NCI-H748 treated with DMSO at 0.1 percent for 48 hours (cell line): ENCODE data around the gene VPS13D.
"Not testable (repeated sequence)": the region's sequence is repeated elsewhere in the genome, so short reads cannot be mapped to it uniquely, and the experiment has no call there.

Source experiments
- DNase-seq: peaks from one replicate; lab custom pipeline; 2025; lab: John Stamatoyannopoulos, UW

VPS13D gene

DNA sequence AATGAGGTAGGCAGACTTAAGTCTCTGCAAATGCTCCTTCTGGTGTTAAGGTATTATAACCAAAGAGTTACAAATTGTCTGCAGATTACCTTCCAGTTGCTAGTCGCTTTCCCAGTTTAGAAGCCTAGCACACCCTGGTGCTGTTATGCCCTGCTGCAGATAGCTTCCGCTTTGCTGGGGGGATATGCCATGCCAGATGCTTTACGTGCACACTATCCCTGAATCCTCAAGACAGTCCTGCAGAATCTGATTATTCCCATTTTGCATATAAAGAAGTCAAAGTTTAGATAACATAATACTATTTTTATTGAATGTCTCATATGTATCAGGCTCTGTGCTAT, 221.7 kb downstream of the VPS13D start:
- DNase-seq = no peak

DNA sequence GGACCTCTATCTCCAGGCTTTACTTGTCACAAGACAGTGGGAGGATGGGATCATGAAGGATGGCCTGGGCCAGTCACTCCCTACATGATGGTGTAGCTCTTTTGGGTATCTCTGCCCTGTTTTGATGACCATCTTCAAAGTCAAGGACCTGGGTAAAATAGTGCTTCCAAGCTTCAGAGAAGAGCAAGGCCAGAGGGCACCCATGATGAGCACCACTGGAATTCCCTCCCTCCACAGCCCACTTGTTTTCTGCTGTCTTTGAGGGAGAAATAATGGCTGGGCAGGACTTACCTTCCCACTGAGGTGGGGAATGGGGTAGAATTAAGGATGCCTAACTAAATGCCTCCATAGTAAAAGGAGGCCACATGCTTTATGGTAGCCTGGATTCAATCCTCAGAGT, 222.4 kb downstream of the VPS13D start:
- DNase-seq = no peak

DNA sequence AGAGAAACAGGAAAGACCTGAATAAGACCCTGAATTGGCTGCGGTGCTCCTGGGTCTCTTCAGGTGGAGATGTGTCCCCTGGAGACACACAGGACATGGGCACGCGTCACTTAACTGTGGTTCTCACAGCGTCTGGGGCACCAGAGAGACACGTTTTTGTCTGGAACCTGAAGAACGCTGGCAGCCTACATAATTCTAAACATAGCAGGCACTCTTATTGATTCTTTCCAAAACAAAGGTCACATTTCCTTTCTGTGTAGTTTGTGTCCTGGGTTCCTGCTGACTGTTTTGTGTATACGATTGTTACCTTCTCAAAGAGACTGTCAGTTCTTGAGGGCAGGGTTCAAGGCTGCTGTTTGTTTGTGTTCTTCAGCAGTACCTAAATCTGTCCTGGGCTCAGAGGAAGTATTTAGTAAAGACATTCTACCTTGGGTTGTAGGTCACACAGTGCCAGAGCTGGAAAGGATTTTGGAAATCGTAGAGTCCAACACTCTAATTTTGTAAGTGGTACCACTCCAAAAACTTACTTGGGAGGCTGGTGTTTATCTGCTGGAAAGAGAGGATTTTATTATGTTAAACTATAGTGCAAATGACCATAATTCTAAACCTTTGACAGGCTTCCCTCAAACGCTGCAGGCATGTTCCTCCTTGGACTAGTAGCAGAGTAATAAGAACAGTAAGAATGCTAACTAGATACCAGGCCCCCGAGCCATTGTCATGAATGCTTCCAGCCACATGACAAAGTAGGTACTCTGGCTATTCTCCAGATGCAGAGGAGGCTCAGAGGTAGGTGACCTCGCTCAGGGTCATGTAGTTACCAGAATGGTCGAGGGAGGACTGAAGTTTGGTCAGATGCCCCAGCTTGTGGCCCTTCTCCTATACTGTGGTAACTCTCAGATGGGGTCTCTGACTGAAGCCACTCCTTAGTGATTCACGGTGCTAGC, 223.8 kb downstream of the VPS13D start:
- DNase-seq = no peak

DNA sequence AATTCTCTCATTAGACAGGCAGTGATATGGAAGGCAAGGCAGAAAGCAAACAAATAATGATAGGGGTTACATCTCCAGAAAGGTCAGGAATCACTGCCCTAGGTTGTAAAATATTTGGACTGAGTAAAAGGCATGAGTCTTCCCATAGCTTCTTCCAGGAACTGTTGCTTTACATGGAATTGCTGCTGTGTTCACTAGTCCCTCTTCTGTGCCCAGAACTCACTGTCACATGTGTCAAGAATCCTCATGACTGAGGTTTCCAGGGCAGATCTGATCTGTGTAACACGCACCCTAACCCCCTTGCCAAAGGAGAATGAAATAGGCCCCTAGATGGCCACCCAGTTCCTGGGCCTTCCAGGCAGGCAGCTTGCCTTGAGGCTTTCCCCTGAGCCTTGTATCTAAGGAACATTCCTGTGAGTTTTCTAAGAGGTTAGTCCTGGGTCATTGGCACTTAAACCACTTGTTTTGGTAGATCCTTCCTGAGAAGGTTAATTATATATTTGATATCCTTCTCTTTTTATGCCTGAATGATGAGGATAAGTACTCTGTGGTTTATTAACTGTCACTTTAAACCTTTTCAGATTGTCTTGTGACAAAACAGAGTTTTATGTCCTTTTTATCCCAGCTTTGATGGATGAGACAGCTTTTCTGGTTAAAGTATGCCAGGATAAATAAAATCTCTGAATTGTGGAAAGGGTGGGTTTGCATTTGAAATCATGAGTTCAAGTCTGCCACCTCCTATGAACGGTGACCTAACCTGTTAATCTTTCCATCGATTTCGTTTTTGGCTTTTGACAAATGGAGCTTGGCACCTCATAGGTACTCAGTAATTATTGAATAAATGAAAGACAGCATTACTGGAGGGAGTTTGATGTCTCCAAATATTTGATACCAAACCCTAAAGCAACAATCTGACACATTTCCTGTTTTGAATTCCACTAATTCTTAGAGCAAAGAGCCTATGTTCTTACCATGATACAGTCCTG, 224.9 kb downstream of the VPS13D start:
- DNase-seq = no peak

DNA sequence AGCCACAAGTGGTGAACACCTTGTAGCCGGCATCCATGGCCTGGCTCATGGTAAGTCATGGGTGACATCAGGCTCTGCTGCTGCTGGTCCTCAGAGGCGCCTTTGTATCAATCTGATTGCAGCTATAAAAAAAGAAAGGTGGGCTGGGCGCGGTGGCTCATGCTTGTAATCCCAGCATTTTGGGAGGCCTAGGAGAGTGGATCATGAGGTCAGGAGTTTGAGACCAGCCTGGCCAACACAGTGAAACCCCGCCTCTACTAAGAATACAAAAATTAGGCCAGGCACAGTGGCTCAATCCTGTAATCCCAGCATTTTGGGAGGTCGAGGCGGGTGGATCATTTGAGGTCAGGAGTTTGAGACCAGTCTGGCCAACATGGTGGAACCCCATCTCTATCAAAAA, 226.3 kb downstream of the VPS13D start:
- DNase-seq = not testable (repeated sequence)

DNA sequence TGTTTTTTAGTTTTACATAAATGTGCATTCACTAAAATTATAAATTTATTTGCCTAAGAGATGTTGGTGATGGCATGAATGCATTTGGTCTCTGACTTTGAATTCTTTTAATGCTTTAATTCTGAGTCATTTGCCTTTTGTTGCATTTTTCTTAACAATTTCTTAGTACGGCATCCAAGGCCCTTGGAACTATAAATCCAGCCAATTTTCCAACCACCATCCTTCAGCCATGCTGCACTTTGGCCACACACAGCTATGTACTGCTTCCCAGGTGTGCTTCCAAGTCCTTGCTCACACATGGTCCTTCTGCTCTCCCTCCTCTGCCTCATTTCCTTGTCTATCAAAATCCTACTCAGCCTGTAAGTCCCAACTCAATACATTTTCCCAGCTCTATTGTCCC, 227.1 kb downstream of the VPS13D start:
- no peak for DNase-seq

DNA sequence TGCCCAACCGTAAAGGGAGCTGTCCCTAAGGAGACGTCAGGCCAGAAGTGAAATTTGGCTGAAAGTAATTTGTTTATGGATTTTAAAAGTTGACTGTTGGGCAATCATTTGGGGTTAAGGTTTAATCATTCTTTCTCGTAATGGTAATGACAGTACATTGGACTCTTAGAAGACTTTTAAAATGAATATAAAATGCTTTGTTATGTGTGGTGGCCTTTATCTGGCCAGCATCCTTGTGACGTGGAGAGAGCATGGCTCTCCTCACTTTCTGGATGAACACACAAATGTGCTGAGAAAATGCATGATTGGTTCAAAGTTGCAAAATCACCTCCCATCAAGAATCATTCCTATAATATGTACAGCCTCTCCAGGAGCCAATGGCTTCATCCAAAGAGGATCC, 227.9 kb downstream of the VPS13D start:
- DNase-seq = no peak

DNA sequence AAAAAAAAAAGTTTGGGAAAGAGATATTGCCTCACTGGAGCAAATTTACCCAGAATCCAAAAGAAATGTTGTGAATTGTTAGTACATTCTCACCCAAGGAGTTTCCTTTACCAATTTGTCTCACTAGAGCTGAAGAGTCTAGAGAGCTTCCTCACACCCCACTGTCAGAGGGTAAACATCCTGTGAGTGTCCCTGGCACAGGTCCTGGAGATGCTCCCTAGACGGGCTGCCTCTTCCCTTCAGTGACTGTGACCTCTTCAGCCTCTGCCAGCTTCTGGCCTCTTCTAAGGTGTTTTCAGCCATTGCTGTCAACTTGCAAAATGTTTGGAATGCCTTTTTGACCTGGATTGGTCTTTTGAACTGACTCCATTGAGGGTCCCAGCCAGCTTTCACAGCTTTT, 228.7 kb downstream of the VPS13D start:
- DNase-seq = no peak

DNA sequence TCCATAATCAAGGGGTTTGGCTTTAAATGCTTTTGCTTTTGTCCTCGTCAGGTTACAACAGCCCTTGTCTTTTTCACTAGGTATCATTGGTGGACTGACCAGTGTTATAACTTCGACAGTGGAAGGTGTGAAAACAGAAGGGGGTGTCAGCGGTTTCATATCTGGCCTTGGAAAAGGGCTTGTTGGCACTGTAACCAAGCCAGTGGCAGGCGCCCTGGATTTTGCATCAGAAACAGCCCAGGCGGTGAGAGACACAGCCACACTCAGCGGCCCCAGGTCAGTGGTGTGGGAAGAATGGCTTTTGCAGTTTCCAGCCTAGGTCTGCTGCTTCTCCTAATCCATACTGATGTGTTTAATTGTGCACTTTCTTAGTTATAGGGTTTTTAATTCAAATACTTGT, 230.3 kb downstream of the VPS13D start:
- no peak for DNase-seq

DNA sequence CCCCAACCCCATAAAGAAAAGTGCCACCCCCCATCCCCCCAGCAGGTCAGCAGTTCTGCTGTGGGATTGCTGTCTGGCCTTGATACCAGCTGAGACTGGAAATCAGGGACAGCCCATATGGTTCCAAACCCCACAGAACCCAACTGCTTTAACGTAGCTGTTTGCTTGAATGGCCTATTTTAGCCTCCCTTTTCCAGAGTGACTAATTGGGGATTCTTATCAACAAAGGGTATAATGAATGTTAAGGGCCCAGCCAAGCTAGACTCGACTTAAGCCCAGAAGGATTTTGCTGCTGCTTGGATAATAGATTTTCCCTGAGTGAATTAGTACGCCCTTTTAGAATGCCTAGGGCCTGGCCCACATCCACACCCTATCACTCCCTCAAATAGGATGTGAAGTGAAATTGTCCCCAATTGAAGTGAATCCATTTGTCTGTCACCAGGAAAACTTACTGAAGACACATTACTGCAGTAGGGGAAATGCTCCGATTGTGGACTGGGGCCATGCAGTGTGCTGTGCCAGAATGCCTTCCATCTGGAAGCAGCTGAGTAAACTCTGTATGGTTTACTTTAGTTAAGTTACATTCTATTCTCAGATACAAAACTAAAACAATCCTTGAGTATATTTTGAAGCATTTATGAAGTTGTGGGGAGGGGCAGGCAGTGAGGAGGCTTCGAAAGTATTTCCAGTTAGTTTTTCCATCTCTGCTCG, 231.2 kb downstream of the VPS13D start:
- no peak for DNase-seq

DNA sequence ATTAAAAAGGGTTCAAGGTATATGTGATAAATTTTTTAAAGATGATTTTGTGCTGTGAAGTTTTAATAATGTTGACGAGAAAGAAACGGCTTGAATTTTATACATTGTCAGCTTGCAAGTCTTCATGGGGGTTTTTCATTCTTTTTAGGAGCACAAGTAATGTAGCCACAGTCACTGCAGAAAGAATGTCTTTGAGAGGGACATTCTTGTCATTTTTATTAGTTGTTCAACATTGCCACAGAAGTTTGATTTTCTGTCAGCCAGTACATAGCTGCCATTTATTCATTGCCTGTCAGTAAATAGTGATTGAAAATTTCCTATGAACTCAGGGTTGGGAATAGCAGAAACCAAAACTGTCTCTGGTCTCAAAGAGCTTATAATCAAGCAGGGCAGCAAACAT, 231.9 kb downstream of the VPS13D start:
- no peak for DNase-seq

DNA sequence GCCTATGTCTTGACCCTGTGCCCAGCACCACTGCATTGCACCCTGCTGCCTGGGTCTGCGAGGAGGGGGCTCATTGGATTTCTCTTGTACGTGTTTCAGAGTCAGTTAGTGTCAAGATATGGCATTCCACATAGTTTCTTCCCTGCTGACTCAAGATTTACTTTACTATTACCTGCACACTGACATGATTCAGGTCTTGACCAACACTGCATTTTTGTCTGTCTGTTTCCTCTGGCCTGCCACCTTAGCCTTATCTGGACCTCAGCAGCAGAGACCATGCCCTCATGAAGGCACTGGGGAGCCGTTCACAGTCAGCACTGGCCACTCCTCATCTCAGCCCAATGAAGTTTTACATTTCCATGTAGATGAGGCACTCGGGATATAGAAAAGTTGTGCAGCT, 232.8 kb downstream of the VPS13D start:
- DNase-seq = no peak

DNA sequence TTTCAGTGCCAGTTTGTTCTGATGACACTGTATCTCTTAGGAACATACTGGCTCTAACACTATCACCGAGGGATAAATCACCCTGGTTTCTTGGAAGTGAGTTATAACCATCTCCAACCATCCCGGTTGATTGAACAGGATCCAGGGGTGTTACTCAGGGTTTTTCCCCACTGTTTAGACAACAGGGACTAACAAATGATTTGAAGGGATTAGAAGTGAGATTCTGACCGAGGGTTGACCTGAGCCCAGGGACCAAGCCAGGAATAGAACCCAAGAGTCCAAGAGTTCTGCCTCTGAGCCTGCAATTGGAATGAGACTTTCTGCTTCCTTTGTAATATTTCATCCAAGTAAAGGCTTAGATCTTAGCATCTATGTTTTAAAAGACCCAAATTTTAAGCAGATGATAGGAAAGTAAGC, 234.2 kb downstream of the VPS13D start:
- DNase-seq = no peak

DNA sequence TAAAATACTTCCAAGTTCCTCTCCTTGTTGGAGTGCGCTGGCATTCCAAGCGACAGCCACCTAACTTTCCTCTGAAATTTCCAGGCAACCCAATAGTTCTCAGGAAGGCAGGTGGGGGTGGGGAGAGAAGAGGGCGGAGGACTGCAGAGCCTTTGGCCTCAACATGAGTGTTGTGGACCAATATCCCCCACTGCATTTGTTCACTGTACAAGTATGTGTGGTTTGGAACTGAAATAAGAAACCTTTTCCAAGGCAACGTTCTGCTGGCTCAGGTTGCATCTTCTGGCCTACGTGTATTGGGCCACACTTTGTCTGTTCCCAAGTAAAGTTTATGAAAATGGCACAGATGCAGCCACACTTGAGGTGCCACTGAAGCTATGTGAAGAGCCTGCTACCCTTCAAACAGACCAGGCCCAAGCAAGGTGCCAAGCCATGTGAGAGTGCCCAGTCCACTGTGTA, 234.8 kb downstream of the VPS13D start:
- no peak for DNase-seq

DNA sequence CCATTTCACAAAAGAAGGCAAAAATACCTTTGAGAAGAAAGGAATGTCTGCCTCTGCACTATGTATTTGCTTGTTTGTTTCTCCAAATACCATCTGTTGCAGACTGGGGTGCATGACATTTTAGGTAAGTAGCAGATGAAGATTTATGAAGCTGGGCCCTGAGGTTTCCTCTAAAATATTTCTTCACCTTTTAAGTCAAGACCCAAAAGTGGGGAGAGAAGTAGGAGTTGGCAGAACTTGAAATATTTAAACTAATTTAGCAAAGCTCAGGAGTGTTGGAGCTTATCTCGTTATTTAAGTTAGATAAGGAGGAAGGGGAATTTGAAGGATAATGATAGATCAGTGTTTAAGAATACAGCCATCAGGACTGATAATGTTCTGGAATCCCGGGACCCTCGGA, 235.3 kb downstream of the VPS13D start:
- no peak for DNase-seq

DNA sequence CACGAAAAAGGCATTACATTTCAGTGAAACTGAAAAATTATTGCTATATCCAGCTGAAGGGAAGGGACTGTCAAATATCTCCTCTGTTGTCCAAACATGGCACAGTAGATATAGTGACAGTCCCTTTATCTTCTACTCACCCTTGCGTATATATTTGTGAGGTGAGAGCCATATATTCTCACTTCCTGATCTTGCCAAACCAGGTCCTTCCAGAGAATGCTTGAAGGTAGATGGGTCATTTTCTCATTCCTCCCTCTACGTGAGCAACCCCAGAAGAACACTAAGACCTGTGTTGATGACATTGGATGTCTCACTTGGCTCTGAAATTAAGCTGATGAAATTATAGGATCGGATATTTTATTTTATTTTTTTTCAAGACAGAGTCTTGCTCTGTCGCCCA, 237.0 kb downstream of the VPS13D start:
- DNase-seq = no peak

DNA sequence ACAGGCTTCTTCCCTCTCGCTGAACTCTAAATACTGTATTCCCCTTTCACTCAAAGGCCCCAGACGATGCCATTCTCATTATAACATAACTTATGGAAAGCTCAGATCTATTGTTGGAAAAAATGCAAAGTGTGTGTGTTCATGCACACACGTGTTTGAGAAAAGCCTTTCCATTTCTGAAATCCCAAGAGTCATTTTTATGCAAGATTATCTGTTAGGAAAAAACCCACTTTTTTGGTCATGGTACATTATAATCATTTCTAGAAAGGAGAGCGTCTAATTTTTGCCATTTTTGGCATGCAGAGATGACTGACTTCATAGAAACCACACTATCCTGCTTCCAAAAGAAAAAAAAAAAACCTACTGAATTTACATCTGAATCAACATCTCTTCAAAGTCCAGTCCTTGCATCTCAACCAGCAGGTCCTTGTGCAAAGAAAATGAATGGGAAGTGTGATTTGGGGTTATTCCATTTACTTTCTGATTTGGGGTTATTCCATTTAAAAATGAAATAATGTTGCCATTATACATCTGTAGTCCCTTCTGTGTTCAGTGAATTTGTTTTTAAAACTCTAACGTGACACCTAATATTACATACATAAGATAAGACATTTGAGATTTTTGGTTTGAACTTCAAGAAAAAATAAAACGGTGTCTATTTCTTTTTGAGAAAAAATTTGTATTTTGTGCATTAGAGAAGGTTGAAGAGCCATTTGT, 237.9 kb downstream of the VPS13D start:
- no peak for DNase-seq

DNA sequence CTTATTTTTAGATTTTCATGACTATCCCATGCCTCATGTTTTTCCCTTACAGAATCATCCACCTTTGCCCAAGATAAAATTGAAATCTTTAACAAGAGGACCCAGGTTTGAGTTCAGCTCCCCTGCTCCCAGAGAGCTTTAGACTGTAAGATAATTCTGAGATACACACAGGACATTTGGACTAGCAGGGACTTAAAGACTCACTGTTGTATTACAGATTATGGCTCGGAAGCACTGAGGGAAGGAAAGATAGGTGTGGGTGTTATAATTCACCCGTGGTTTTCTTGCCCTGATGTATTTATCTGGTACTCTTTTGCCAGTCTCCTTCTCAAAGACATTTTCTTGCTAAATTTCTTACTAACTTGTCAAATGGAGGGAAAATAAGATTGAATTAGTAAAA, 238.5 kb downstream of the VPS13D start:
- no peak for DNase-seq

DNA sequence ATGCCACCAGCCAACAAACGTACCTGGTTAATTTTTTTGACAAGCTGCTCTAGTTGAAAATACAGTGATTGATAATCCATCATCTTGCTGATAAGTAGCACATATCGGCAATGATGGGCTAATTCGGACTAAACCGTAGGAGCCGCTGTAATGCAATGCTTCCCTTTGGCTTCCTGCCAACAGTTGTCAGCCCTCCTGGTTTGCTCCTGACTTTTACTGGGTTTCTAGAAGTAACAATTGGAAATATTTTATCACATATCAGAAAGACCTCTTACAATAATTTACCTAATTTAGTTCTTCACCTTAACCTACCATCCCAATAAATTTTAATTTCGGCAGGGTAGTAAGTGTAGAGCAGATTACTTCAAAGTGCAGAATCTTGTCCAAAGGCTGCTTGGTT, 239.7 kb downstream of the VPS13D start:
- DNase-seq = no peak

DNA sequence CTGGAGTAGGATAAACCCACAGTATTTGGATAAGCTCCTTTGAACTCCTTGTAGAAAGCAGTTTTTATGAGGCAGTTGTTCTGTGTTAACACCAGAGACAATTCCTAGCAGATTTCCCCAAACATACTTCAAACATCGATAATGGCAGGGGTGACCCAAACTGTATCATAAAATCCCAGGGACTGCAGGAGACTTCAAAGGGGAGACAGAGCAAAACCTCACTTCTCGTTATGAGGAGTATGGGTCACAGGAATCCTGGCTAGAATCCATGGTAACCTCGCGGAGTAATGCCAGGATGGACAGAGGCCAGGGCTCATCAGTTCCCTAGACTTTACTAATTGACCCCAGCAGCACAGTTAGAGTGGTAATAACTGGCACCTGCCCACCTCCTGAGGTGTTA, 240.2 kb downstream of the VPS13D start:
- no peak for DNase-seq

DNA sequence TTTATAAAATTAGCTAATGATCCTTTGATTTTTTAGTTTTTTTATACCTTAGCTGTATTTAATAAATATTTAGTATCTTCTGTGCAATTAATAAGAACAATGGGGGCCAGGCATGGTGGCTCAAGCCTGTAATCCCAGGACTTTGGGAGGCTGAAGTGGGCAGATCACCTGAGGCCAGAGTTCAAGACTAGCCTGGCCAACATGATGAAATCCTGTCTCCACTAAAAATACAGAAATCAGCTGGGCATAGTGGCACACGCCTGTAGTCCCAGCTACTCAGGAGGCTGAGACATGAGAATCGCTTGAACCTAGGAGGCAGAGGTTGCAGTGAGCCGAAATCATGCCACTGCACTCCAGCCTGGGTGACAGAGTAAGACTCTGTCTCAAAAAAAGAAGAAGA, 241.1 kb downstream of the VPS13D start:
- DNase-seq = not testable (repeated sequence)
